Gastroesophageal sphincter (tissue), 3 donors: ENCODE measurements around the gene ADAMTS4.

Source experiments
- CTCF ChIP-seq, 4 experiments: fragments of 200-600 bp in 2 of 4; fragments of 450-650 bp in 2 of 4; sonication (generic) in 1 of 4; IDR thresholded peaks; one replicate each; pipeline ENCODE4 v1.5.1; 2017 to 2019; ENCODE audit warnings: antibody characterized with exemption in 4 of 4, mild to moderate bottlenecking in 2 of 4, moderate library complexity in 2 of 4
- EP300 ChIP-seq: sonication (generic); formaldehyde crosslinking; IDR thresholded peaks from one replicate; pipeline ENCODE4 v1.6.1; 2017; ENCODE audit warnings: antibody characterized with exemption, mild to moderate bottlenecking
- POLR2AphosphoS5 ChIP-seq: sonication (generic); formaldehyde crosslinking; IDR thresholded peaks from one replicate; pipeline ENCODE4 v1.6.1; 2017; ENCODE audit warnings: antibody characterized with exemption

- TF ChIP-seq CTCF (IDR thresholded peaks at IDR 0.05) (no peak), EP300 (no peak), POLR2AphosphoS5 (no peak)
Observed at GRCh38 chr1:161163793-161164192, 35.1 kb downstream of the ADAMTS4 start.
